DMS 273 (cell line): Measurements from ENCODE around the gene GRK2.

ENCODE experiments used
- DNase-seq: peaks from one replicate; lab custom pipeline; 2025; ENCODE audit not compliant: unreplicated experiment; lab: John Stamatoyannopoulos, UW

The GRK2 gene

GRCh38 chr11:67293090-67293489 is 26.8 kb downstream of the GRK2 start:
- DNase-seq, result peak; percentile 18

GRCh38 chr11:67295846-67296245 is 29.6 kb downstream of the GRK2 start:
- DNase-seq, result no peak

- DNase-seq, result no peak
Measured at GRCh38 chr11:67298786-67299185, 32.5 kb downstream of the GRK2 start.

GRCh38 chr11:67299471-67300191 is 33.4 kb downstream of the GRK2 start:
- no peak for DNase-seq

DNA sequence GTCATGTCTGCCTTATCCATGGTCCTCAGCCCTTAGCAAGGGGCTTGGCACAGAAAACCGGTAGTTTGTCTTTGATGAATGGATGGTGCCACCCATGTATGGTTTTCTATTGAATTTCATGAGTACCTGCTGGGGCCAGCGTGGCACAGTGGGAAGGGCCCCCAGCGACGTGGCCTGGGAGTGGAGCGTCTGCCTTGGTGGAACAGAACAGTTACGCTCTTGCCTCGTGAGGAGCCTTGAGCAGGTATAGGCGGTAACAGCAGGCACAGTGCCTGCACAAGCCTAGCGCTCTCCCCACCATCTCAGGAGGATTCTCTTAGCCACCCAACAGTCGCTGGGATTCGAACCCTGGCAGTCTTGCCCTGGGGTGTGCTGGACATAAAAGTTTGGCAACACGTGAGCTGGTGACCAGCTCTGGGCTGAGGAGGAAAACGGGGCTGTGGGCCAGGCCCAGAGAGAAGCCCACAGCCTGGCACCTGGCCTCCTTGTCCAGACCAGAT is 34.0 kb downstream of the GRK2 start:
- no peak for DNase-seq

DNA sequence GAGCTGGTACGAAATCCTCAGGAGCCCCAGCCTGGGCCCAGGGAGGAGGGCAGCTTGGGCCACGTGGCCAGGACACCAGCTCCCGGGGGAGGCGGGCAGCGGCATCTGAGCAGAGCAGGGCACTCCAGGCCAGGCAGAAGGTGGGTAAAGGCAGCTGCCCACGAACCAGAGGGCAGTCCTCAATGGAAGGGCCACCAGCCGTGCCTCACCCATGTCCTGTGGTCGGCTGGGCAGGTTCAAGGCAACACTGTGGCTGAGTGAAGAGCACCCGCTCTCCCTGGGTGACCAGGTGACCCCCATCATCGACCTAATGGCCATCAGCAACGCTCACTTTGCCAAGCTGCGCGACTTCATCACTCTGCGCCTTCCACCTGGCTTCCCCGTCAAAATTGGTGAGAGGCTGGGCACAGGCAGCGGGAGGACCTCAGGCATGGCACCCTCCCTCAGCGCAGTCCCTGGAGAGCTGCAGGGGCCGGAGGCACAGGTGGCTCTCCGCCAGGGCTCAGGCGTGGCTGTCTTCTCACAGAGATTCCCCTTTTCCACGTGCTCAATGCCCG is 34.6 kb downstream of the GRK2 start:
- DNase-seq, result no peak

GRCh38 chr11:67301313-67301921 is 35.1 kb downstream of the GRK2 start:
- DNase-seq, result no peak

DNA sequence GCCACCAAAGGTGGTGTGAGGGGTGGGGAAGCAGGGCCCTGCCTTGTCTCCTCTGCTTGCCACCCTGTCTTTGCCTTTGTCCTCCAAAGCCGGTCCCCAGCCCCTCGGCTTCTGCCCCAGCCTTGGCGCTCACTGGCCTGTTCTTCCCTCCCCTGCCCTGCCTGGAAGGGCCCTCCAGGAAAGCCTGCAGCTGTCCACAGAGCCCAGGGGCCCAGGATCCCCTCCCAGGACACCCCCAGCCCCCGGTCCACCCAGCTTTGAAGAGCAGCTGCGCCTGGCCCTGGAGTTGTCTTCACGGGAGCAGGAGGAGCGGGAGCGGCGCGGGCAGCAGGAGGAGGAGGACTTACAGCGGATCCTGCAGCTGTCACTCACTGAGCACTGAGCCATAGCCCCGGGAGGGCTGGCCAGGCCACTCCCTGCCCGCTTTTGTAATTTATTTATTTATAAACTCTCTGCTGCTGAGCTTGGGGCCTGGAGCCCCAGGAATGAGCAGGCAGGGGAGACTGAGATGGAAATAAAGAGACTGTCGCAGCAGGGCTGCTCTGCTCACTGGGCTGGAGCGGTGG is 35.8 kb downstream of the GRK2 start:
- peak; percentile 68 for DNase-seq

- no peak for DNase-seq
Measured at GRCh38 chr11:67302571-67303131, 36.4 kb downstream of the GRK2 start.

DNA sequence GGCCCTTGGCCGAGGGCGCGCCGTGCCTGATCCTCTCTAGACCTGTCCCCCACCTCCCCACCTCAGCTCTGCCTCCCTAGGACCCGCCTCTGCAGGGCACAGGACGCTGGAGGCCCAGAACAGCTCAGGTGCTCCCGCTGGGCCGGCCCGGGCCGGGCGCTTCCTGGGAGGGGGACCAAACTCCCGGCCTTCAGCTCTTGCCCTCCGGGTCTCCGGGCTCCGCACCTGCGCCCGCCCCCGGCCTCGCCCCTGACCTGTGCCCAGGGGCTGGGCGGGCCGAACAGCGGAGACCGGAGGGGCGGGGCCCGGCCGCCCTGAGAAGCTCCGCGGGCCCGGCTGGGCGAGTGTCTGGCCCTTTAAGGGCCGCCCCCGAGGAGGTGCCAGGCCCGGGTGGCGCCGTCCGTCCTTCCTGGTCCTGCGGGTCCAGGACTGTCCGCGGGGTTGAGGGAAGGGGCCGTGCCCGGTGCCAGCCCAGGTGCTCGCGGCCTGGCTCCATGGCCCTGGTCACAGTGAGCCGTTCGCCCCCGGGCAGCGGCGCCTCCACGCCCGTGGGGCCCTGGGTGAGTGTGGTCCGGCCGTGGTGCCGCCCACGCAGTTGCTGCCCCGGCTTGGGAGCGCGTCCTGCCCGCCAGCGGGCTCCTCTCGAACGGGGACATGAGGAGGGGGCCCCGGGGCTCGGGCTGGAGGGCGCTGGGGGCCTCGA is 37.0 kb downstream of the GRK2 start, which contains the start of gene SSH3:
Gene SSH3, plus strand, starts transcription at position 399 of the 703 bp plus-strand sequence. Its CDS starts 96 bp downstream, at position 495.
- peak; percentile 64 for DNase-seq

GRCh38 chr11:67303835-67304411 is 37.6 kb downstream of the GRK2 start:
- peak; percentile 25 for DNase-seq

DNA sequence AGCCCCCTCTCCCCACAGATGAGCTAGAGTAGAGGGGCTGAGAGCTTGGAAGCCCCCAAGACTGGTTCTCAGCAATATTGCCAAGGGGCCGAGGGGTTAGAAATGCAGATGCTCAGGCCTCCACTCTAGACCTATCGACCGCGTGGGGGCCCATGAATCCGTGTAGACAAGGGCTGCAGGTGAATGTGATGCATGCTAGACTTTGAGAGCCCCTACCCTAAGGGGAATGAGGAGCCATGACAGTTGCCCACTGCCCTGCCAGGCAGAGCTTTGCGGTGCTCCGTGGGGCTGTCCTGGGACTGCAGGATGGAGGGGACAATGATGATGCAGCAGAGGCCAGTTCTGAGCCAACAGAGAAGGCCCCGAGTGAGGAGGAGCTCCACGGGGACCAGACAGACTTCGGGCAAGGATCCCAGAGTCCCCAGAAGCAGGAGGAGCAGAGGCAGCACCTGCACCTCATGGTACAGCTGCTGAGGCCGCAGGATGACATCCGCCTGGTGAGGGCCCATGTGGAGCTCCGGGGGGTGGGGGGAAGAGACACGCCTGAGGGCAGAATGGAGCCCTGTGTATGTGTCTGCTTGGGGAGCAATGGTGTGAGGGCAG is 38.3 kb downstream of the GRK2 start:
- DNase-seq, result no peak

- DNase-seq, result no peak
Measured at GRCh38 chr11:67306769-67307544, 40.7 kb downstream of the GRK2 start.

DNA sequence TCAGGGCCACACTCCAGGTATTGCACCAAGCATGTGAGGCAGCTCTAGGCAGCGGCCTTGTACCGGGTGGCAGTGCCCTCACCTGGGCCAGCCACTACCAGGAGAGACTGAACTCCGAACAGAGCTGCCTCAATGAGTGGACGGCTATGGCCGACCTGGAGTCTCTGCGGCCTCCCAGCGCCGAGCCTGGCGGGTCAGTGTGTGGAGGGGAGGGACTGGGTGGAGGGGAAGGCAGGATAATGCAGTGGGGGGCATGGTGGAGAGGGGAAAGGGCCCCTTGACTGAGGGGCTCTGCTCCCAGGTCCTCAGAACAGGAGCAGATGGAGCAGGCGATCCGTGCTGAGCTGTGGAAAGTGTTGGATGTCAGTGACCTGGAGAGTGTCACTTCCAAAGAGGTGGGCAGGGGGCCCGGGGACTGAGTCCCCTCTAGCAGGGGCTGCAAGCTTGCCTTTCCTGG is 41.3 kb downstream of the GRK2 start:
- DNase-seq, result no peak

DNA sequence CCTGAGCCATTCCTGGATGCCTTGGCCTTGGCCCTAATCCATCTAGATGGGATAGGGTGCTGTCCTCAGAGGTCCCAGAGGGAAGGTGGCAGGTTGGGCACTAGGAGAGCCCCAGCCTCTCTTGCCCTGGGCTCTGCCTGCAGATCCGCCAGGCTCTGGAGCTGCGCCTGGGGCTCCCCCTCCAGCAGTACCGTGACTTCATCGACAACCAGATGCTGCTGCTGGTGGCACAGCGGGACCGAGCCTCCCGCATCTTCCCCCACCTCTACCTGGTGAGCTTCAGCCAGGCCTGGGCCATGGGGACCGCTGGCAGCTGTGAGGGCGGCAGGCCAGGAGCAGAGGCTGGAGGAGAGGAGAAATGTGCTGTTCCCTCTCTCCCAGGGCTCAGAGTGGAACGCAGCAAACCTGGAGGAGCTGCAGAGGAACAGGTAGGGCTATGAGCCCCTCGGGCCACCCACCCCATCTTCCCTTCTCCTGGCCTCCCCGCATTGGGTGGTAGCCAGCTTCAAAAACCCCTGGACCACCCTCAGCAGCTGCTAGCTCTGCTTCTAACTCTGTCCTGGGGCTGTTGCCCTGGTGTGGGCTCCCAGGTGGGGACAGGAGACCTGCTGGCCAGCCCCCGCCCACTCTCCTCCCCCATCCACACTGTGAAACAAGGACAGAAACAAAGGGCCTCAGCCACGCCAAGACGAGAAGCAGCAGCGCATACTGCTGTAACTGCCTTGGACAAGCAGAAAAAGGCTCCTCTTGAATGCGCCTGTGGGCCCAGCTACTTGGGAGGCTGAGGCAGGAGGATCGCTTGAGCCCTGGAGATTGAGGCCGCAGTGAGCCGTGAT is 42.0 kb downstream of the GRK2 start:
- DNase-seq, result peak; percentile 61

- DNase-seq, result peak; percentile 53
Measured at GRCh38 chr11:67309166-67309565, 42.9 kb downstream of the GRK2 start.

- no peak for DNase-seq
Measured at GRCh38 chr11:67309661-67310061, 43.4 kb downstream of the GRK2 start.
